T1000 (cell line): ENCODE measurements around the gene ZFP90.
"Not testable (repeated sequence)": the region's sequence is repeated elsewhere in the genome, so short reads cannot be mapped to it uniquely, and the experiment has no call there.

Experiments
- DNase-seq: peaks from one replicate; lab custom pipeline; 2025; ENCODE audit warnings: mixed read lengths; lab: John Stamatoyannopoulos, UW

The ZFP90 gene

GRCh38 chr16:68519225-68519745 is 19.8 kb upstream of the ZFP90 start:
- no peak for DNase-seq

- peak; percentile 43 for DNase-seq
Measured at GRCh38 chr16:68520649-68521086, 18.4 kb upstream of the ZFP90 start.

DNA sequence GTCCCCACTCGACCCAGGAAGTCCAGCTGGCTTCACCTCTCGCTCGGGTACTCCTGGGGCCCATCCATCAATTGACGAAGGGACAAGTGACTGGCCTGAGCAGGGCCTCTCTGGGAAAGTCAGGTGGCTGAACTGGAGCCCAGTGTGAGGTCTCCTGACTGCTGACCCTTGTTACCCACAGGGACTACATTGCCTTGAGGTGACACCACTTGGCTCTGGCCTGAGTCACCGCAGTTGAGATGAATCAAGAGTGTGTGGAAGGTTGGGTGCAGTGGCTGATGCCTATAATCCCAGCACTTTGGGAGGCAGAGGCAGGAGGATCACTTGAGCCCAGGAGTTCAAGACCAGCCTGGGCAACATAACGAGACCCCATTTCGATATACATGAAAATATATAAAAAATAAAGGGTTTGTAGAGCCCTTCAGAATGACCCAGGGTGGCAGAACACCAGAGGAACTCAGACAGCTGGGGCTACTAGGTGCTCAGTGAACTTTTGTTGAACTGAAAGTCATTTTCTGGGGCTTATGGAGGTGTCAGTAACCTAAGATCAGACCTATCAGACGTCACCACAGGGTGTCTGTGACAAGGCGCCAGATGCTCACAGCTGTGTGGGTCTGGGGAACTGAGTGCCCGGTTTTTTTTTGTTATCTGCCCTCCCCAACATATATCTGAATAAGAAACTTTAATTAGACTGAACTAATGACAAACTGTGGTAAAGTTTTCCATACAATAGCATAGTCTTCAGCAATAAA is 14.8 kb upstream of the ZFP90 start:
- no peak for DNase-seq

DNA sequence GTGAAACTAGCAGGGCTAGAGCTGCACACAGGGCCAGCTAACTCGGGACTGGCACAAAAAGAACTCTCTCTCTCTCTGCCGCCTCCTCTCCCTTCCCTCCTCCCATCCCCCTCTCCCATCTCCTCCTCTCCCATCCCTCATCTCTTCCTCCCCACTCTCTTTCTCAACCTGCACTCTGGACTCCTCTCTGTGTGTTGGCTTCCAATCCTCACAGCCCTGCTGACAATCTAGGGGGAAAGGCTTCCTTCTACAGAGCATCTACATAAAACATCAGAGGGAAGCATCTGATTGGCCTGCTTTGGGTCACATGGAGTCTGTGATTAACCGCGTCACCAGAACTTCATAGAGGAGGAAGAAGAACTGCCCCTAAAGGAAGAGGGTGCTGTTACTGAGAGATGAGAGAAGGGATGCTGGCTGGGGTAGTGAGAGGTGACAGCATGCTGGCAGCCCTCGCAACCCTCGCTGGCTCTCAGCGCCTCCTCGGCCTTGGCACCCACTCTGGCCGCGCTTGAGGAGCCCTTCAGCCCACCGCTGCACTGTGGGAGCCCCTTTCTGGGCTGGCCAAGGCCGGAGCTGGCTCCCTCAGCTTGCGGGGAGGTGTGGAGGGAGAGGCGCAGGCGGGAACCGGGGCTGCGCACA is 12.8 kb upstream of the ZFP90 start:
- no peak for DNase-seq

DNA sequence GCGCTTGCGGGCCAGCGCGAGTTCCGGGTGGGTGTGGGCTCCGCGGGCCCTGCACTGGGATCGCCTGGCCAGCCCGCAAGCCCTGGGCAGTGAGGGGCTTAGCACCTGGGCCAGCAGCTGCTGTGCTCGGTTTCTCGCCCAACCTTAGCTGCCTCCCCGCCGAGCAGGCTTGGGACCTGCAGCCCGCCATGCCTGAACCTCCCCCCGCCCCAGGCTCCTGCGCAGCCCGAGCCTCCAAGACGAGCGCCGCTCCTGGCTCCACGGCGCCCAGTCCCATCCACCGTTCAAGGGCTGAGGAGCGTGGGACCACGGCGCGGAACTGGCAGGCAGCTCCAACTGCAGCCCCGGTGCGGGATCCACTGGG is 12.3 kb upstream of the ZFP90 start:
- DNase-seq: no peak

- DNase-seq: no peak
Measured at GRCh38 chr16:68528233-68528632, 10.9 kb upstream of the ZFP90 start.

DNA sequence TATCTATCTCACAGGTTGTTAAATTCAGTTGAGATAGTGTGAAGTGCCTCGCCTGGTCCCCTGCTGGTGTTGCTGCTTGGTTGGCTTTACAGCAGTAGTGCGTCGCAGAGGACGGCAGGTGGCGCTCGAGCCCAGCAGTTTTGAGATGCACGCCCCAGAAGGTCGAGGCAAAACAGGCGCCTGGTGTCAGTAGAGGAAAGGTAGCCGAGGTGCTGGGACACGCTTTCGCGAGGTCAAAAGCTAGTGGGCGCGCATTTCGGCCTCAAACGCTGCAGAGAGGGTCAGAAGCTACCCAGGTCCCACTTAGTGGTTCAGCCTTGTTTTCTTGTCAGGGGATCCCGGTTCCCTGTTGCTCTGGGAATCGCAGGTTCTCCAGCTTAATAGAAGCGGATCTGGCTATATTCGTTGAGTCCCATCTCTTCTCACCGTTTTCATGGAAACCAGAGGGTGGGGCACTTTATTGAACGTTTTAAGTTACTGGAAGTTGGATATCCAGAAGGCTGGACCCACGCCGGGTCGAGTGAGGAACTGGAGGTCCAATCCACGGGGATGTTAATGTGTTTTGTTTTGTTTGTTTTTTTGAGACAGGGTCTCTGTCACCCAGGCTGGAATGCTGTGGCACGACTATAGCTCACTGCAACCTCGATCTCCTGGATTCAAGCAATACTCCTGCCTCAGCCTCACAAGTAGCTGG is 10.3 kb upstream of the ZFP90 start:
- peak; percentile 43 for DNase-seq

DNA sequence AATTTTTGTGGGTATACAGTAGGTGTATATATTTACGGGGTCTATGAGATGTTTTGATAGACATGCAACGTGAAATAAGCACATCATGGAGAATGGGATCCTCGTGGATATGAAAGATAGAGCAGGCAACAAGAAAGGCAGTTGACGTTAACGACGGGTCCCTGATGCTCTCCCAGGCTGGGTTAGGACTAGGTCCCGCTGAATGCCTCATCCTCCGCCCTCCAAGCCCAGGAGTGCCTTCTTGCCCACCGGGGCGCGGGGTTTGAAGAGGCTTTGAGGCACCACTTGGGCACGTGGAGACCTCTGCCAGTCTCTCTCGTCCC is 9.5 kb upstream of the ZFP90 start:
- no peak for DNase-seq

DNA sequence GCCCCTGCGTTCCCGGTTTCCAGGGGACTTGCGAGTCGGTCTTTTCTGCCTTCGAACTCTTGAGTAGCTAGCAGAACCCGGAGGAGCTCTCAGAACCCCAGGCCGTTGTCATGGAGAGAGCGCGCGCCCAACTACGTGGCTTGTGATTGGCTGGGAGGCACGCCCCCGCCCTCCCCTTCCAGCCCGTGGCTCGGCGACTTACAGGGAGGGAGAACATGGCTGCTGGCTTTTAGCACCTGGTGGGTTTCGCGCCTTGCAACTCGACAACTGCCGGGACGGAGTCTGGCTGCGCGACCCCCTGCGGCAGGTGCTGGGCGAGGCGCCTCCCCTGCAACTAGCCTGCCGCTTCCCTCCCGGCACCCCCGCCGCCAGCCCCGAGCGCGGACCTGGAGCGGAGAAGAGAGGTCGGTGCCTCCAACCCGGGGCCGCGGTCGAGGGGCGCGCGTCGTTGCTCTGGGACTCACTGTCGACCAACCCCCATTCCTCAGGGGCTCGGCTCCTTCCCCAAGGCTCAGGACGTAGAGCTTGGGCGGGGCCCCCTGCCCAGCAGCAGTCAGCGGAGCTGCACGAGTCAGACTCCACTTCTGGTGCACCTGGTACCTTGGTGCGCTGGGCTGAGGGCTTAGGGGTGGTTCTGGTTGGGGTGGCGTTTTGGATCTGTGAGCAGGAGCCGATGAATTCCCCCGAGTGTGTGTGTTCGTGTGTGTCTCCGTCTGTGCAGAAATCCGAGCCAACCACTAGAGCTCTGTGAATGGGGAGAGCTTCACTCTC is 9.0 kb upstream of the ZFP90 start:
- peak; percentile 74 for DNase-seq

DNA sequence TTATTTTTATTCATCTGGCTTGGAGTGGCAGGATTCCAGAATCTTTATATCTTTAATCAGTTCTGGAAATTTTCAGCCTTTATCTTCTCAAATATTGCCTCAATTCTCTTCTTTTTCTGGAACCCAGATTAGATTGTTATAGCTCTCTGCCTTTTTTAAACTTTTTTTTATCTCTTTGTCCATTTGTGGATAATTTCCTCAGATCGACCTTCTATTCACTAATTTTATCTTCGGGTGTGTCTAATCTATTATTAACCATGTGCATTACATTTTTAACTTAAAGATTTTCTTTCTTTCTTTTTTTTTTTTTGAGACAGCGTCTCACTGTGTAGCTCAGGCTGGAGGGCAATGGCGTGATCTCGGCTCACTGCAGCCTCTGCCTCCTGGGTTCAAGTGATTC is 5.2 kb upstream of the ZFP90 start:
- DNase-seq: no peak

- DNase-seq: no peak
Measured at GRCh38 chr16:68535331-68535730, 3.8 kb upstream of the ZFP90 start.

- DNase-seq: no peak
Measured at GRCh38 chr16:68539711-68540239, 684 bp downstream of the ZFP90 start.

DNA sequence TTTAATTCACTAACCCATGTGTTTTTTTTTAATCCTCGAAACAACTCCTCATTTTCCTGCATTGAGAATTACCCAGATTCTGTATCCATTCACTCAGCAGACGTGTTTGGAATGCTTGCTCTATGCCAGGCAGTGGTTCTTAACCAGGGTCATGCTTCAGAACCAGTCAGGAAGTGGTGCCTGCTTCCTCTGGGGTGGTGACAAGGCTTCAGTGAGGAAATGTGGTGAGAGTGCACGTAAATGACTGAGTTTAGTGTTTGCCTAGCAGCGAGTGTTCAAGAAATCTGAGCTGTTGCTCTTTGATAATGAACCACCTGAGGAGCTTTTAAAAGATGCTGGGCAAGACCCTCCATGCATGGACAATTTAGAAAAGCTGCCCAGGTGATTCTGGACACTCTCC is 9.9 kb downstream of the ZFP90 start:
- no peak for DNase-seq

DNA sequence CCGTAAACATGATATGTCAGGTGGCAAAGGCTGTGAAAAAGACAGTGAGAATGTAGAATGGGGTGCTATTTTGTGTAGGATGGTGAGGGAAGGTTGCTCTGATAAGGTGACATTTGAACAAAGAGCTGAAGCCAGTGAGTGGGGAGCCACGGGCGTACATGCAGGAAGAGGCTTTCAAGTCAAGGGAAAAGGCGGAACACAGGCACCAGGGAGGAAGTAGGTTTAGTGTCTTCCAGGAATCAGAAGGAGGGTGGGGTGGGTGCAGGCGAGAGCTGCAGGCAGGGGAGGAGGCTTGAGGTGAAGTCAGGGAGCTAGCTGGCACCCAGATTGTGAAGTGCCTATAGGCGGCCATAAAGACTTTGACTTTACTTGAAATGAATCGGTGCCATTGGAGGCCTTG is 14.1 kb downstream of the ZFP90 start:
- no peak for DNase-seq

- DNase-seq: not testable (repeated sequence)
Measured at GRCh38 chr16:68560341-68560740, 21.2 kb downstream of the ZFP90 start.

- DNase-seq: no peak
Measured at GRCh38 chr16:68563631-68564381, 24.7 kb downstream of the ZFP90 start.

DNA sequence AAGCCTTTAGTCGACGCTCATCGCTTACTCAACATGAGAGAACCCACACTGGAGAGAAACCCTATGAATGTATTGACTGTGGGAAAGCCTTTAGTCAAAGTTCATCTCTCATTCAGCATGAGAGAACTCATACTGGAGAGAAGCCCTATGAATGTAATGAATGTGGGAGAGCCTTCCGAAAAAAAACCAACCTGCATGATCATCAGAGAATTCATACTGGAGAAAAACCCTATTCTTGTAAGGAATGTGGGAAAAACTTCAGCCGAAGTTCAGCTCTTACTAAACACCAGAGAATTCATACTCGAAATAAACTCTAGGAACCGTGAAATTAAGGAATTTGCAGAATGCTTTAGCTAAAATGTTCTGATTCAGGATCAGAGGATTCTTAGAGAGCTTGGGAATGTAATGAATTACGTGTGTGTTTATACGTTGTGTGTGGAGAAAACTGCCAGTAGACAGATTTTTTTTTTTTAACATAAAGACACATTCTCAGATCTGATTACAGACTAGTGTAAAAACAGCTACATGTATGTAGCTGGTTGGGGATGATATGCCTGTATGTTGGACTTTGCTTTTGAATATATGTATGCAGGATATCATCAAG is 25.4 kb downstream of the ZFP90 start:
- DNase-seq: no peak

DNA sequence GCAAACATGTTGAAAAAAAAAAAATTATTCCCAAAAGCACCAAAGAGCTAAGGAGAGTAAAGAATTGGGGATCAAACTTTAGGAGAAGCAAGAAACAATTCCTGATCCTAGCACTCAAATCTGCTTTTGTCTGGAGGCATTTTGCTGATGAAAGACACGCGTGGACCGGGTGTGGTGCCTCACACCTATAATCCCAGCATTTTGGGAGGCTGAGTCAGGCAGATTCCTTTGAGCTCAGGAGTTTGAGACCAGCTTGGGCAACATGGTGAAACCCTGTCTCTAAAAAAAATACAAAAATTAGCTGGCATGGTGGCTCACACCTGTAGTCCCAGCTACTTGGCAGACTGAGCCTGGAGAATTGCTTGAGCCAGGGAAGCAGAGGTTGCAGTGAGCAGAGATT is 35.4 kb downstream of the ZFP90 start:
- no peak for DNase-seq

DNA sequence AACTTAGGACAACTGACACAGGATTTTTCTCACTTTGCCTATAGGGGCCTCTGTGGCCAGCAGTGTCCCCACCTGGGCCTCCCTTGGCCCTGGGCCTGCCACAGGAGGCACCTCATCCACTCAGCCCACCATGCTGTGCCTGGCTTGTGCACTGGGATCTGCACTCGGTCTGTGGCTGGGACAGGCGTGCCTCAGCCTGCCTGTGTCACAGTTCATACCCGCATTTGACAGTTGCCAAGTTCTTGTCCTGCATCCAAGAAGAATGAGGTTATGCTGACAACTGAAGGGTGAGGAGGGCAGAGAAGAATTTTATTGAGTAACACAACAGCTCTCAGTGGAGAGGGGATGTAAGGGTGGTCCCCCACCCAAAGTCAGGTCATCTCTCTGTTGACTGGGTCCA is 36.0 kb downstream of the ZFP90 start:
- DNase-seq: no peak

- no peak for DNase-seq
Measured at GRCh38 chr16:68577352-68577853, 38.3 kb downstream of the ZFP90 start.
